ENCODE results near the gene SNN.

GRCh38 chr16:11716336-11716735, 48.1 kb downstream of the SNN start:
- TF ChIP-seq, protein P1, sequence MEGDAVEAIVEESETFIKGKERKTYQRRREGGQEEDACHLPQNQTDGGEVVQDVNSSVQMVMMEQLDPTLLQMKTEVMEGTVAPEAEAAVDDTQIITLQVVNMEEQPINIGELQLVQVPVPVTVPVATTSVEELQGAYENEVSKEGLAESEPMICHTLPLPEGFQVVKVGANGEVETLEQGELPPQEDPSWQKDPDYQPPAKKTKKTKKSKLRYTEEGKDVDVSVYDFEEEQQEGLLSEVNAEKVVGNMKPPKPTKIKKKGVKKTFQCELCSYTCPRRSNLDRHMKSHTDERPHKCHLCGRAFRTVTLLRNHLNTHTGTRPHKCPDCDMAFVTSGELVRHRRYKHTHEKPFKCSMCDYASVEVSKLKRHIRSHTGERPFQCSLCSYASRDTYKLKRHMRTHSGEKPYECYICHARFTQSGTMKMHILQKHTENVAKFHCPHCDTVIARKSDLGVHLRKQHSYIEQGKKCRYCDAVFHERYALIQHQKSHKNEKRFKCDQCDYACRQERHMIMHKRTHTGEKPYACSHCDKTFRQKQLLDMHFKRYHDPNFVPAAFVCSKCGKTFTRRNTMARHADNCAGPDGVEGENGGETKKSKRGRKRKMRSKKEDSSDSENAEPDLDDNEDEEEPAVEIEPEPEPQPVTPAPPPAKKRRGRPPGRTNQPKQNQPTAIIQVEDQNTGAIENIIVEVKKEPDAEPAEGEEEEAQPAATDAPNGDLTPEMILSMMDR (IDR thresholded peaks at IDR 0.05; ENCODE audit: low read depth, low read length, poor library complexity, severe bottlenecking), result no peak
- no peak for TF ChIP-seq EZH2phosphoT487 (IDR thresholded peaks at IDR 0.05; ENCODE audit: borderline replicate concordance, low read length)

Measured in DOHH2 (cell line).